Muscle layer of duodenum (tissue), 2 donors: ENCODE results near the gene SQSTM1.

ENCODE experiments used
- H3K27ac ChIP-seq: one replicate; pipeline ENCODE4 v1.7.0; 2013; ENCODE audit warnings: mild to moderate bottlenecking, low read length
- H3K27me3 ChIP-seq: one replicate; pipeline ENCODE4 v1.7.0; 2013; ENCODE audit warnings: low read depth, mild to moderate bottlenecking, control low read depth, low read length
- H3K36me3 ChIP-seq, 2 donors: one replicate each; pipeline ENCODE4 v1.7.0; 2013; ENCODE audit warnings: low read length in 2 of 2, control low read depth in 1 of 2, mild to moderate bottlenecking in 1 of 2; ENCODE audit not compliant: insufficient read depth in 2 of 2, control insufficient read depth in 1 of 2
- H3K4me1 ChIP-seq, 2 donors: one replicate each; pipeline ENCODE4 v1.7.0; 2013; ENCODE audit warnings: low read length in 2 of 2, mild to moderate bottlenecking in 2 of 2, control low read depth in 1 of 2, moderate library complexity in 1 of 2; ENCODE audit not compliant: insufficient read depth in 2 of 2, control insufficient read depth in 1 of 2
- H3K4me3 ChIP-seq, 2 donors: one replicate each; pipeline ENCODE4 v1.7.0; 2013; ENCODE audit warnings: low read length in 2 of 2, low read depth in 1 of 2, mild to moderate bottlenecking in 1 of 2
- H3K9me3 ChIP-seq, 2 donors: one replicate each; pipeline ENCODE4 v1.7.0; 2013; ENCODE audit warnings: low read length in 2 of 2, control low read depth in 1 of 2, mild to moderate bottlenecking in 1 of 2; ENCODE audit not compliant: control insufficient read depth in 1 of 2
- donor health status: healthy.

The SQSTM1 gene

DNA sequence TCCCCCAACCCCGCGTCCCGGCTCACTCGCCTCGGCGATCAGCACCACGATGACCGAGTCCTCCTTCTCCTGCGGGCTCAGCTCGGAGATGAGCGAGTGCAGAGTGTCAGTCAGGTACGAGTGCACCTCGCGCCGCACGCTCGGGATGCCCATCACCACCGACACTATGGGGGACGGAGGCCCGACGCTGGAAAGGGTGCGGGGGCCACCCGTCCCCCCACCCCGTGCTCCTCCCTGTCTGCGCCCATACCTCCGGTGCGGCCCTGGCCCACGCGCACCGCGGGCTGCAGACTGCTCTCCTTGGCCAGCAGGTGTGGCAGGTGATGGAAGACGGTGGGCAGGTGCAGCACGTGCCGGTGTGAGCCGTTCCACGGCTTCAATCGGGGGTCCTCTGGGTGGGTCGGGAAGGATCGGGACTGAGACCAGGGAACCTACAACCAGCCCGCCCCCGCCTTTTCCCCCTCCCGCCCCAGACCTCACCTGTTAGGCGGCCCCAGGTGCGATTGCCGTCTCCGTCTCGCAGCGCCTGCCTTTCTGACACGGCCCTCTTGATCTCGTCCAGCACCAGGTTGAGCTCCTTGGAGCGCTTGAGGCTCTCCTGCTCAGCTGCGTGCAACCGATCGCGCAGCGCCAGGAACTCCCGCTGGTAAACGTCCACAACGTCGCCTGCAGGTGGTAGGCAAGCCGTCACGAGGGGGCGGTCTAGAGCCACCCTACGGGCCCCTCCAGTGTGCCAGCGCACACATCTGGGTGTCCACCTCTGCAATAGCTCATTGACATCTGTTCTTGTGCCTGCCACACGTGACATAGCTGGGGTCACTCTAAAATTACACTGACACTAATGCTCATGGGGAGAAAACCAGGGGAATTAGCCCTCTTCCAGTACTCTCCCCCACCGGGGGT is 19.1 kb upstream of the SQSTM1 start:
- Histone ChIP-seq H3K27ac (no peak overlapping the region), H3K4me1 (peaks cover 23 to 39% of the 10 kb centered on the region in 2 donors), H3K4me3 (no peak overlapping the region), H3K9me3 (no peaks in the 10 kb centered on the region), H3K36me3 (peaks cover 15 to 34% of the 10 kb centered on the region in 2 donors), H3K27me3 (no peaks in the 10 kb centered on the region)

DNA sequence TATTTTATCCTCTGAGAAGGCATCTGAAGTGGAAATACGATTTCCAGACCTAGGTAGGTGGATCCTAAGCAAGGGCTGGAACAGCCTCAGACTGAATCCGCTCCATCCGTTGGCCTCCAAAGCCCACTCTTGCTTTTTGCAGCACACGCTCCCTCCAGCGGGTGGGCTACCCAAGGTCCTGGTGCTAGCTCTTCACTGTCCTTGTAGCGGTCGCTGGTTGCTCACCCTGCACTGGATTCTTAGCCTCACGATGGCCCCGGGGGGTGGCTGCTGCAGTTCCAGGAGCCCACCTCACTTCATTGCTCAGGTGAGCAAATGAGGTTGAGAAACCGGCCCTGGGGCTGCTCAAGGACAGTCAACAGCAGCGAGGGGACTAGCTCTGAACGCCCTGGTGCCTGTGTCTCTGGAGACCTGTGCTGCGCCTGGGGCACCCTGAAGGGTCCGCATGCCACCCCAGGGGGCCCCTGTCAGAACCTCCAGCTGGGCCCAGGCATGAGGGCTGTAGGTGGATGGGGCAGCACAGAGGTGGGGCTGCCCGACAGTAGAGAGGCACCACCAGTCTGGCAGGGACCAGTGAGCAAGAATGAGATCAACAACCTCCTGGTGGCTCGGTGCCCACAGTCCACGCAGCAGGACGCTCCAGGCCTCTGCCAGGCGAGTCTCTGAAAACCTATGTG is 18.4 kb upstream of the SQSTM1 start:
- Histone ChIP-seq H3K36me3 (peaks cover 10 to 34% of the 10 kb centered on the region in 2 donors), H3K27ac (no peak overlapping the region), H3K27me3 (no peaks in the 10 kb centered on the region), H3K4me1 (peaks cover 23 to 35% of the 10 kb centered on the region in 2 donors), H3K9me3 (no peaks in the 10 kb centered on the region), H3K4me3 (no peak overlapping the region)

DNA sequence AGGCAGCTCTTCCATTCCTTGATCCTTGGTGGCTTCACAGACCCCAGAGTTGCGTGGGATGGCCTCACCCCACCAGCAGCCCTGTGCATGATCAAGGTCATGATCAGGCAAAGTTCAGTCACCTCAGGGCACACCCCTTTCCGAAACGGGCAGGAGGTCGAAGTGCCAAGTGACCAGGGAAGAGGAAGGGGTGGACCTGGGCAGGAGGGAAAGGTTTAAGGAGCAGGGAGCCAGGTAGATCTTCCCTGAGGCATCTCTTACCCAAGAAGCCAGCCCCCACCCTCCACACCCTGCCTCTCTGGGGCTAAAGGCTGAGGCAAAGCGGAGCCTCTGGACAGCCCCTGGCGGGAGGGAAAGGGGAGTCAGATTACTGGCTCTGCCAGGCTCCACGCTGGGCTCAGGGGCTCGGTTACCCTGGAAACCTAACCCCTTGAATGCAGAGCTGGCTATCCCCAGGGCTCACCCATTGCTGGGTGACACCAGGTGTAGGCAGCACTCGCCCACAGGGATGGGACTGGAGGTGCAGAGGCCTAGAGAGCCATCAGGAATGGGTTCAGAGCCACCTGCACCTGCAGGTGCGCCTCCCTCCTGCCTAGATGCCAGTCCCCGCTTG is 17.6 kb upstream of the SQSTM1 start:
- Histone ChIP-seq H3K4me1 (peaks cover 23 to 35% of the 10 kb centered on the region in 2 donors), H3K27me3 (no peaks in the 10 kb centered on the region), H3K27ac (no peak overlapping the region), H3K36me3 (peaks cover 10 to 28% of the 10 kb centered on the region in 2 donors), H3K9me3 (no peaks in the 10 kb centered on the region), H3K4me3 (no peak overlapping the region)

DNA sequence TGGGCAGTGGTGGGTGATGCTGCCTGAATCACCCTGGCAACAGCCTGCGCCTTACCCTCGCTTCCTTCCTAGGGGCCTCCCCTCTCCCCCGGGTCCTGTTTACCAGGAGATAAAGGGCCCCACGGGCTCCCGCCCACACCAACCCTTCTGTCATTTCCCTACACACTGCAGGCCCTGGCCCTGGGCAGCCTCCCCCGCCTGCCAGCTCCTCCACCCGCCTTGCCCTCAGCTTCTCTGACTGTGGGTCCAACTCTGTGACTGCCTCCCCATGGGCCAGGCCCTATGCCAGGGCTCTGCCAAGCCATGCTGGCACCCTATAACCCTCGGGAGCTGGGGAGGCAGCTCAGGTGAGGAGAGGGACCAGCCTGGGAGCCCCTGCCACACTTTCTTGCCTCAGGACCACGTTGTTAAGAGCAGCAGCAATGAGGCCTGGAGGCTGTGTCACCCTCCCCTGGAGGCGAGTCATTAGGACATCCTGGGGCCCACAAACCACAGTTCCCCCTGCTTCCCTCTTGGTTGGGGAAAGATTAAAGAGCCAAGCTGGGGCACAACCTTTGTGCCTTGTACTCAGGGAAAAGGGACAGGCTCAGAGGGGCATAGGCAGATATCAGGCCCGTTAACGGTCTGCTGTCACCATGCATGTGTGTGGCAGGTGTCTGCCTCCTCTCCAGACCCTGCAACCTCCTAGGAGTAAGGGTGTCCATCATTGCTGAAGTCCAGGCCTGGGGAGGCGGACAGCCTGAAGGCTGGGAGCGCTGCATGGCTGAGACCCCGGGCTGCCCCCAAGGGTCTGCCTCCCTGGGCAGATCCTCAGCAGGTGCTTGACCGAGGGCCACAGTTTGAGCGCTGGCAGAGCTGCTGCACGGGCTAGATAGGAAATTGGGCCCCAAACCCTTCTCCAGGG is 16.8 kb upstream of the SQSTM1 start:
- no peaks in the 10 kb centered on the region for H3K9me3 ChIP-seq
- H3K27ac ChIP-seq = no peak overlapping the region
- H3K4me1 ChIP-seq = peaks cover 23 to 35% of the 10 kb centered on the region in 2 donors
- peak overlapping the region in 1 of 2 donors; percentile 59 for H3K4me3 ChIP-seq
- no peaks in the 10 kb centered on the region for H3K27me3 ChIP-seq
- H3K36me3 ChIP-seq = peaks cover 4 to 19% of the 10 kb centered on the region in 2 donors

DNA sequence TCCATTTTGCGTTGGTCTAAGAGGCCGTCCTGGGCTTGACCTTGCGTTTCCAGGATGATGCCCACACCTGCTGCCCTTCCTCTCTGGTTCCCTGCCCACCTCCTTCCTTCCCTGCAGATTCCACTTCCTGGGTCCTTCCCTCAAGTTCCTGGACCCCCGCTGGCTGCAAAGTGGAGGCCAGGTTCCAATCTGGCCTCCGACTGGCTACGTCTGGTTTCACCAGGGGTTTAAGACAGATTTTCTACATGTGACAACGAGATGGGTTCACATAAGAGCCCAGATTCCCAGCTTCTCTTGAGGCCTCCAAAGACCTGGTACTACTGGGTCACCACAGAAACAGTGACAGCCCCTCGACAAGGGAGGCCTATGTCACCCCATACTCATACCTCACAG is 16.2 kb upstream of the SQSTM1 start:
- H3K4me1 ChIP-seq = peaks cover 23 to 35% of the 10 kb centered on the region in 2 donors
- H3K4me3 ChIP-seq = peak overlapping the region; percentile 59 to 73
- peaks cover 0 to 13% of the 10 kb centered on the region in 2 donors for H3K36me3 ChIP-seq
- no peaks in the 10 kb centered on the region for H3K9me3 ChIP-seq
- peak overlapping the region; percentile 75 for H3K27ac ChIP-seq
- no peaks in the 10 kb centered on the region for H3K27me3 ChIP-seq

DNA sequence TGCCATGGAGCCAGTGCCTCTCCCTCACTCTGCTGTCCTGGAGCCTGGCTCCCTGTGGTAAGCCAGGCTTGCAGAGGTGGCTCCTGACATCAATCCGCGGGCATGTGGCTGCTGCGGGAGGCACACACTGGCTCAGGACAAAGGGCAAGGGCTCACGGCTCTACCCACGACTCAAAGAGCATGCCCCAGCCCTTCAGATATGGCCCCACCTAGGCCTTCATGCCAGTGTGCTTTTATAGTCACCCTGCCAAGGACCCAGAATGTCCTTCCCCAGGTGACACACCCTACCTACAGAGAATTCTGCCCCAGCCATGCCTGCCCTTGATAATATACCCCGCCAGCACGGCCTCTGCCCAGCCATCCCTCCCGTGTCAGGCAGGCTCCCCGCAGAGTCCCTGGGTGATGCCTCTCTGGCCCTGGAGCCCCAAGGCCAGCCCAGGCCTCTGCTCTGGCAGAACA is 15.6 kb upstream of the SQSTM1 start:
- Histone ChIP-seq H3K4me3 (peak overlapping the region; percentile 59 to 73), H3K4me1 (peaks cover 23 to 35% of the 10 kb centered on the region in 2 donors), H3K36me3 (peaks cover 0 to 7% of the 10 kb centered on the region in 2 donors), H3K9me3 (no peaks in the 10 kb centered on the region), H3K27ac (peak overlapping the region; percentile 75), H3K27me3 (no peaks in the 10 kb centered on the region)

DNA sequence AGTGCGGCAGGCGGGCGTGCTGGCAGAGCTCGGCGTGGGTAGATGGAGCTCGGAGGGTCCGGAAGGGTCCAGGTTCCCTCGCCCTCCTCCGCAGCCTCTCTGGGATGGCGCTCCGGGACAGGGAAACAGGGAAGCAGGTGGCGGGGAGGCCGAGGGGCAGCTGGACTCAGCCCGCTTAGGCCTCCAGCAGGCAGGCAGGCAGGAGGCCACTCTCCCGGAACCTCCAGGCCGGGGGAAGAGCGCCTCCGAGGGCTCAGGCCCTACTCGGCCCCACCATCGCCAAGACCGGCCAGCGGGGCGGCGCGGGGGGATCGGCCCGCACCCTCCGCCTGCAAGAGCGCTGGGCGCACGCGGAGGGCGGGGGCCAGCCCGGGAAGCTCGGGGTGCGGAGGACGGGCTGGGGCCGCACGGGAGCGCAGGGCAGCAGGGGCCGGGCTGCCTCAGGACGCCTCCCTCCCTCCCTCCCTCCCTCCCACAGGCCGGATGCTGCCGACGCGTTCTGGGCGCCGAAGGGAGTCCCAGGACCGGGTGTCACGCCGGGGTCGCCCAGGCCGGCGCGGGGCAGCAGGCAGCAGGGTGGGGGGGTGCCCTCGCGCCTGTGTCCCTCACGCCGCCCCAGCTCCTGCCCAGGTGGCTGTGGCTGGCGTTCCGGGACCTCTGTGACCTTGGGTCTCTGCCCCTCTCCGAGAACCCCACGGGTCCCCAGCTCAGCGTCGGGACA is 15.0 kb upstream of the SQSTM1 start:
- Histone ChIP-seq H3K27me3 (no peaks in the 10 kb centered on the region), H3K36me3 (peaks cover 0 to 5% of the 10 kb centered on the region in 2 donors), H3K4me1 (peaks cover 23 to 35% of the 10 kb centered on the region in 2 donors), H3K4me3 (peak overlapping the region; percentile 59 to 73), H3K27ac (peak overlapping the region; percentile 75), H3K9me3 (no peaks in the 10 kb centered on the region)

DNA sequence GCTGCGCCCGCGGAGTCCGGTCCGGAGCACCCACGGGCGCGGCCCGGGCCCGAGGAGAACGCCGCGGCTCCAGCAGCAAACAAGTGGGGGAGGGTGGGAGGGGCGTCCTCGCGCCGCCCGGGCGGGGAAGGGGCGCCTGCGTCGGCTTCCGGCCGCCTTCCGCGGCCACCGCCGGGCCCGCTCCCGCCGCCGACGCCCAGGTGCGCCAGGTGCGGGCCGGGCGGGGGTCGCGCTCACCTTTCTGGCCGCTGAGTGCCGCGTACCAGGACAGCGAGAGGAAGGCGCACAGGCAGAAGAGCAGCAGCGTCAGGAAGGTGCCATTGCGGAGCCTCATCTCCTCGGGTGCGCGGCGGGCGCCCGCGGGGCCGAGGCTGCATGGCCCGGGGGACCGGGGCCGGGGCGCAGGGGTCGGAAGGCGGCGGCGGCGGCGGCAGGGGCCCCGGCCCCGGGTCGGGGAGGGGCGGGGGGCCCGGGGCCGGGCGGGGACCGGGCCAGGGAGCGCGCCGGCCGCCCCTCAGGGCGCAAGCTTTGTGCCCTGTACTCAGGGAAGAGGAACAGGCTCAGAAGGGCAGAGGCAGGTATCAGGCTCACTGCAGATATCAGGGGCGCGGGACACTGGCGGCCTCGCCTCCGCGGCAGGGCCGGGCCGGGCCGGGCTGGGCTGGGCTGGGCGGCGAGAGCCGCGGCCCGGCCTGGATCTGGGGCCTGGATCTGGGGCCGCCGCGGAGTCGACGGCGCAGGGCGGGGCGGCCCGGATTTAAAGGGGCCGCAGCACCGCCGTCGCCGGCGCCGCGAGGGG is 14.3 kb upstream of the SQSTM1 start, which contains the start of gene MGAT4B:
MGAT4B (minus strand) TSS at position 617 of the 799 bp plus-strand sequence; CDS start at position 334, 283 bp downstream.
- Histone ChIP-seq H3K27ac (no peak within 1 kb of the TSS), H3K4me3 (peak within 1 kb of the TSS; percentile 37 to 73), H3K9me3 (no peaks in the 10 kb centered on the region), H3K27me3 (no peaks in the 10 kb centered on the region), H3K36me3 (no peaks in the 10 kb centered on the region), H3K4me1 (peaks cover 23 to 35% of the 10 kb centered on the region in 2 donors)

DNA sequence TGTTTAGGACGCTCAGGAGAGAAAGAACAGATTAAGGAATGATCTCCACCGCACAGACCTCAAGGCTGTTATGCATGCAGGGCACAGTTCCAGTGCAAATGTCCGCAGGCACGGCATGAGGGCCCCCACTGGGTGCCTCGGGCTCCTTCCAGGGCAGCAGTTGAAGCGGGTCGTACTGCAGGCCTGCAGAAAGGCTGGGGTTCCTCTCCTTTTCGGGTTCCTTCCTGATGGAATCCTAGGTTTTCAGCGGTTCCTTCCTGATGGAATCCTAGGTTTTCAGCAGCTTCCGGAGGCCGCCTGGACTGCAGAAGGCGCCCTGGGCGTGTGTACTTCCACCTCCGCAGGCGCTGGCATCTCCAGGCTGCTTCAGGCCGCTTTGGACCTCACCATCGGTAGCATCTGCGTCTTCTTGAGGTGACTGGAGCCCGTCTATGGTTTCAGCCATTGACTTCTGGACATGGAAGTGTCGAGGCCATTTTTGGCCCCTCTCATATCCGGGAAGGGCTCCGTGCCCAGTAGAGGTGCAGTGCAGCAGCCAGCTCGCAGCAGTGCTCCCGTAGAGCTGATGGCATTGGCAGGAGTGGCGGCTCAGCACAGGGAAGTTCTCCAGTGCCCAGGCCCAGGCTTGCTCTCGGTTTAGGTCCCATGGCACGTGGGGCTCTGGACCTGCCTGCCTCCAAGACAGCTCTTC is 8.4 kb upstream of the SQSTM1 start:
- Histone ChIP-seq H3K9me3 (no peaks in the 10 kb centered on the region), H3K4me1 (peaks cover 0 to 6% of the 10 kb centered on the region in 2 donors), H3K36me3 (peaks cover 0 to 6% of the 10 kb centered on the region in 2 donors), H3K27me3 (no peaks in the 10 kb centered on the region), H3K4me3 (no peak overlapping the region), H3K27ac (no peak overlapping the region)
